ENCODE results near the gene NSG1.

GRCh38 chr4:4424499-4425115, 37.7 kb downstream of the NSG1 start:
- TF ChIP-seq USF2 (IDR thresholded peaks at IDR 0.05; ENCODE audit: borderline replicate concordance, low read depth, low read length) (no peak), CTCF (IDR thresholded peaks at IDR 0.05) (no peak)
